ENCODE results near the gene SHOX. TPM values are rescaled to one million over a fixed set of nuclear protein-coding genes. Genes with fewer than 3 reads are reported as not detected.

The SHOX gene
- total RNA-seq, 1 experiment from 2014 or later: not detected

DNA sequence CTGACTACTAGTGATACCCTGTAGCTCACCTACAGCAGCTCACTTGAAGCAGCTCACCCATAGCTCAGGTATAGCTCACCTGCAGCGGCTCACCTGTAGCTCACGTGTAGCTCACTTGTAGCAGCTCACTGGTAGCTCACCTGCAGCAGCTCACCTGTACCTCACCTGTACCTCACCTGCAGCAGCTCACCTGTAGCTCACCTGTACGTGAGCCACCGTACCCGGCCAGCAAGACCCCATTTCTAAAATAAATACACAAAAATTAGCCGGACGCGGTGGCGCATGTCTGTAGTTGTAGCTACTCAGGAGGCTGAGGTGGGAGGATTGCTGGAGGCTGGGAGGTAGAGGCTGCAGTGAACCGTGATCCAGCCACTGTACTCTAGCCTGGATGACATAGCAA lies 30.6 kb downstream of the SHOX start:
- ChIA-PET RAD21 (ENCODE audit: low non-redundant PET in 1 of 2, low total read pairs in 2 of 2, uncharacterized antibody in 2 of 2, unreplicated experiment in 2 of 2) (no interaction called here), CTCF (no interaction called here), POLR2A (no interaction called here)
- H3K27ac ChIP-seq (ENCODE audit: low read depth, low read length): no peak overlapping the region
- H4K20me1 ChIP-seq (ENCODE audit: insufficient read depth): no peaks in the 10 kb centered on the region
- no peaks in the 10 kb centered on the region for H3K9me2 ChIP-seq (ENCODE audit: insufficient read depth)
- H3K4me1 ChIP-seq (ENCODE audit: control insufficient read depth in 1 of 2, insufficient read depth in 2 of 2, low read length in 2 of 2): no peaks in the 10 kb centered on the region
- ATAC-seq: no peak
- no peaks in the 10 kb centered on the region for H3K79me2 ChIP-seq (ENCODE audit: insufficient read depth, low read length)
- H3K27me3 ChIP-seq (ENCODE audit: insufficient read depth, low read length): no peaks in the 10 kb centered on the region
- H3K4me2 ChIP-seq (ENCODE audit: low read length): no peak overlapping the region
- H3K4me3 ChIP-seq (replicated peaks in 1 of 2; ENCODE audit: low read depth in 1 of 2, low read length in 2 of 2): no peak overlapping the region
- intact Hi-C loops (cut with micrococcal nuclease): no loop called here
- no peak overlapping the region for H2AFZ ChIP-seq (ENCODE audit: low read depth, low read length, poor library complexity, severe bottlenecking)
- TF ChIP-seq CEBPB (IDR thresholded peaks at IDR 0.05; ENCODE audit: low read depth): no peak
- no peak for TF ChIP-seq ZNF274 (IDR thresholded peaks at IDR 0.05; ENCODE audit: low read depth, low read length)
- TF ChIP-seq YY1 (IDR thresholded peaks at IDR 0.05; ENCODE audit: extremely low read depth, insufficient replicate concordance, low read depth, low read length): no peak
- no peak for TF ChIP-seq CBX3 (IDR thresholded peaks at IDR 0.05; ENCODE audit: low read depth)
- TF ChIP-seq POLR2AphosphoS5 (IDR thresholded peaks at IDR 0.05; ENCODE audit: low read depth, low read length): no peak
- TF ChIP-seq ZFX (IDR thresholded peaks at IDR 0.05): no peak
- TF ChIP-seq ATF3 (IDR thresholded peaks at IDR 0.05): no peak
- TF ChIP-seq, protein P1, sequence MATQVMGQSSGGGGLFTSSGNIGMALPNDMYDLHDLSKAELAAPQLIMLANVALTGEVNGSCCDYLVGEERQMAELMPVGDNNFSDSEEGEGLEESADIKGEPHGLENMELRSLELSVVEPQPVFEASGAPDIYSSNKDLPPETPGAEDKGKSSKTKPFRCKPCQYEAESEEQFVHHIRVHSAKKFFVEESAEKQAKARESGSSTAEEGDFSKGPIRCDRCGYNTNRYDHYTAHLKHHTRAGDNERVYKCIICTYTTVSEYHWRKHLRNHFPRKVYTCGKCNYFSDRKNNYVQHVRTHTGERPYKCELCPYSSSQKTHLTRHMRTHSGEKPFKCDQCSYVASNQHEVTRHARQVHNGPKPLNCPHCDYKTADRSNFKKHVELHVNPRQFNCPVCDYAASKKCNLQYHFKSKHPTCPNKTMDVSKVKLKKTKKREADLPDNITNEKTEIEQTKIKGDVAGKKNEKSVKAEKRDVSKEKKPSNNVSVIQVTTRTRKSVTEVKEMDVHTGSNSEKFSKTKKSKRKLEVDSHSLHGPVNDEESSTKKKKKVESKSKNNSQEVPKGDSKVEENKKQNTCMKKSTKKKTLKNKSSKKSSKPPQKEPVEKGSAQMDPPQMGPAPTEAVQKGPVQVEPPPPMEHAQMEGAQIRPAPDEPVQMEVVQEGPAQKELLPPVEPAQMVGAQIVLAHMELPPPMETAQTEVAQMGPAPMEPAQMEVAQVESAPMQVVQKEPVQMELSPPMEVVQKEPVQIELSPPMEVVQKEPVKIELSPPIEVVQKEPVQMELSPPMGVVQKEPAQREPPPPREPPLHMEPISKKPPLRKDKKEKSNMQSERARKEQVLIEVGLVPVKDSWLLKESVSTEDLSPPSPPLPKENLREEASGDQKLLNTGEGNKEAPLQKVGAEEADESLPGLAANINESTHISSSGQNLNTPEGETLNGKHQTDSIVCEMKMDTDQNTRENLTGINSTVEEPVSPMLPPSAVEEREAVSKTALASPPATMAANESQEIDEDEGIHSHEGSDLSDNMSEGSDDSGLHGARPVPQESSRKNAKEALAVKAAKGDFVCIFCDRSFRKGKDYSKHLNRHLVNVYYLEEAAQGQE (IDR thresholded peaks at IDR 0.05; ENCODE audit: low read depth): no peak
- no peak for TF ChIP-seq CTCF (IDR thresholded peaks at IDR 0.05 in 2 of 3, conservative IDR thresholded peaks at IDR 0.05 in 1 of 3; ENCODE audit: borderline replicate concordance in 1 of 3, insufficient read depth in 1 of 3, low read depth in 2 of 3, low read length in 2 of 3)
- DNase-seq (ENCODE audit: low read depth, low spot score): no peak
- H3K36me3 ChIP-seq (ENCODE audit: control insufficient read depth in 1 of 2, insufficient read depth in 2 of 2, low read length in 2 of 2): no peaks in the 10 kb centered on the region
- no peak overlapping the region for H3K9ac ChIP-seq (ENCODE audit: low read length)
- no TSS peak for BruUV-seq (replicated peaks)
- H3K9me3 ChIP-seq (ENCODE audit: control insufficient read depth in 1 of 2, insufficient read depth in 1 of 2, low read depth in 1 of 2, low read length in 2 of 2): no peaks in the 10 kb centered on the region
